ENCODE measurements around the gene CORO1C. TPM values are rescaled to one million over a fixed set of nuclear protein-coding genes. Genes with fewer than 3 reads are reported as not detected.

Gene CORO1C
- polyA plus RNA-seq, 1 experiment, result 532 TPM

DNA sequence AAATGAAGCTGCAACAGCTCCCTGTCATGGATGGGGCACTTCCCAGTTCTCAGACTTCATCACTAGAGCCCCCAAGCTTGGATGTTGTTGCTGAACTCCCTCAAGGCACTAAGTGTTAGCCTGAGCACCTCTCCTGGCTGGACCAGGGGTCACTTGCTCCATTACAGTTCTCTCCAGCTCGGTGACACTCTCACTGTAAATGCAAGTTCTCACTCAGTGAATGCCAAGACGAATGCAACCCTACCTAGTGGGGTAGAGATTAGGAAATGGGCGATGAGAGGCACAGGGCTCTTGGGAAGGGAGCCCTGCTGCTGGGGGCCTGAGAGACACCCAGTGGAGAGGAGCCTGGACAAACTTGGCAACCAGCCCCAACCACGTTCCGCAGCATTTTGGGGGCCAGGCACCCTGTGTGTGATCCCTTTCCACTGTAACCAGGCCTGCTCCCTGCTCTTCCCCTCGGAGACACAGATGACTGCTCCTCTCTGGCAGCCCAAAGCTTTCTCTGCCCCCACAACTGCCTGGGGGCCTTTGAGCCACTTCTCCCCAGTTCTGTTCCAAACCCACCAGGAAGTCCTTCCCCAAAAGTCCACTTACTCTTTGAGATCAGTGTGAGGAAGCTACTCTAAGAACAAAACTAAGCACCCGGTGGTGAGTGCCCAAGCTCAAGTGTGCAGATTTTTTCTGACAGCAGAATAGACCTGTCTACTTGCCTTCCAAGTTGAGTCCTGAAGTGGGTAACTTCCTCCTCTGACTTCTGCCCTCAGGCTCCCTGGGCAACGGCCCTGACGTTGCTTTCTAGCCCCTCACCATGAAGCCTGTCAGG lies 89.7 kb downstream of the CORO1C start:
- Histone ChIP-seq H3K36me3 (ENCODE audit: control insufficient read depth, insufficient read depth, low read length) (peaks cover 8% of the 10 kb centered on the region), H3K4me3 (ENCODE audit: low read depth, low read length) (no peak overlapping the region), H3K27me3 (ENCODE audit: control insufficient read depth, insufficient read depth, low read length) (no peaks in the 10 kb centered on the region)
- DNase-seq (ENCODE audit: low read depth), result no peak
- POLR2A ChIA-PET, result no interaction called here
- CTCF ChIA-PET, result interaction anchor here (0.8 to 1.1 kb wide), 4 partner anchors 11 to 161 kb away, joined by 3 to 4 read pairs (median 3); no protein-coding TSS in a partner anchor
- TF ChIP-seq, protein P1, sequence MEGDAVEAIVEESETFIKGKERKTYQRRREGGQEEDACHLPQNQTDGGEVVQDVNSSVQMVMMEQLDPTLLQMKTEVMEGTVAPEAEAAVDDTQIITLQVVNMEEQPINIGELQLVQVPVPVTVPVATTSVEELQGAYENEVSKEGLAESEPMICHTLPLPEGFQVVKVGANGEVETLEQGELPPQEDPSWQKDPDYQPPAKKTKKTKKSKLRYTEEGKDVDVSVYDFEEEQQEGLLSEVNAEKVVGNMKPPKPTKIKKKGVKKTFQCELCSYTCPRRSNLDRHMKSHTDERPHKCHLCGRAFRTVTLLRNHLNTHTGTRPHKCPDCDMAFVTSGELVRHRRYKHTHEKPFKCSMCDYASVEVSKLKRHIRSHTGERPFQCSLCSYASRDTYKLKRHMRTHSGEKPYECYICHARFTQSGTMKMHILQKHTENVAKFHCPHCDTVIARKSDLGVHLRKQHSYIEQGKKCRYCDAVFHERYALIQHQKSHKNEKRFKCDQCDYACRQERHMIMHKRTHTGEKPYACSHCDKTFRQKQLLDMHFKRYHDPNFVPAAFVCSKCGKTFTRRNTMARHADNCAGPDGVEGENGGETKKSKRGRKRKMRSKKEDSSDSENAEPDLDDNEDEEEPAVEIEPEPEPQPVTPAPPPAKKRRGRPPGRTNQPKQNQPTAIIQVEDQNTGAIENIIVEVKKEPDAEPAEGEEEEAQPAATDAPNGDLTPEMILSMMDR (IDR thresholded peaks at IDR 0.05; ENCODE audit: insufficient read depth, low read depth, low read length), result no peak

DNA sequence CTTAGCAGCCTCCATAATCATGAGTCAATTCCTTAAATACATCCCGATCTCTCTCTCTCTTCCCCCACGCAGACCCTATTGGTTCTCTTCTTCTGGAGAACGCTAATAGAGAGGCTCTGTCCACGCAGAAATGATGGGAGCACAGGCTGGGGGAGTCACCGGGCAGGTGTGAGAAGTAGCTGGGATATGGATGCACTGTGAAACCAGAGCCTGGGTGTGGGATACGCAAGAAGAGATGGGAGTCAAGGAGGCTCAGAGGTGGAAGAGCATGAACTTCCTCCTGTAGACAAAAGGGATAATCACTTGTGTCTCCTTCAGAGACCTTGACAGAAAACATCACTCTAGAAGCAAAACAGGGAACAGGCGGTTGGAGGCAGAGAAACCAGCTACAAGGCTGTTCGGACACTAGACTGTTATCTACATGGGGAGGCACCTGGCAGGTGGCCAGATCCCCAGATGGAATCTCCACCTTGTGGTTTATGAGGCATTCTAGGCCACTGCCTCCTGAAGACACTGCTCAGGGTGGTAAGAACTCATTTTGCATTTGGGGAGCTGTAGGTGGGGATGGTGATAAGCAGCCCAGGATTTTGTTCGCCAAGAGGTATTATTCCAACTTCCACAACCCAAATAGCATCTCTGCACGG lies 90.4 kb downstream of the CORO1C start:
- DNase-seq (ENCODE audit: low read depth), result no peak
- ChIA-PET POLR2A (interaction anchor here (0.6 kb wide), 2 partner anchors 104 to 197 kb away, joined by 4 to 8 read pairs; no protein-coding TSS in a partner anchor), CTCF (interaction anchor here (0.6 to 1.3 kb wide), 6 partner anchors 10 to 310 kb away, joined by 3 to 4 read pairs (median 3); no protein-coding TSS in a partner anchor)

DNA sequence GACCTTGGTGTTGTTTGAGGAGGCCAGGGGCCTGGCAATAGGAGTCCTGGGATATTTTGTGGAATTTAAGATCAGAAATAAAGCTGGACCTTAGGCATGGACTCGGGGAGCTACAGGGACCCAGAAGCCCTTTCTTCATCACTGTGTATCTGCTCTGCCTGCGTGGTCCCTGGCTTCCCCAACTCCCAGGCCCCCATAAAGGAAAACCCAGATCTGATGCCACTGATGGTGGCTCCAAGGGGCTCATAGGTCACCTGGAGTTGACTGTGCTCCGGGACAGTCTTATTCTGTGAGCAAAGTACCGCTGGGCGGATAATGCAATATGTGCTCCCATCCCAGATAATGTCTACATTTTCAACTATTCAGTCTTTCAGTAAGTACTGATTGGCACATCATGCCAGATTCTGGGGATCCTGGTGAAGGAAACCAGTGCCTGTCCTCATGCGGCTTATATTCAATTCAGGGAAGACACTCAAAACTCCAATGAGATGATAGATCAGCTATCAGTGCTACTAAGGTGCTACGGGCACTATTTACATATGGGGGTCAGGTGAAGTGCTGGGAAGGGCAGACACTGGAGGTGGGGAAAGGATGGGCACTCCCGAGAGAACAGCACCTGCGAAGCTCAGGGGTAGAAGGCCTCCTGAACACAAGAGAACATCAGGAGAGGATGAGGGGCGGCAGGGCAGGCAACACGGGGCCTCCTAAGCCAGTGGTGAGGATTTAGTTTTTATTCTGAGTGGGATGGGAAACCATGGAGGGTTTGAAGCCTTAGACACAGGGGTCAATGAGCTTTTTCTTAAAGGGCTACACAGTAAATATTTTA lies 92.1 kb downstream of the CORO1C start:
- Histone ChIP-seq H3K27me3 (ENCODE audit: control insufficient read depth, insufficient read depth, low read length) (no peaks in the 10 kb centered on the region), H3K4me3 (ENCODE audit: low read depth, low read length) (no peak overlapping the region), H3K36me3 (ENCODE audit: control insufficient read depth, insufficient read depth, low read length) (no peaks in the 10 kb centered on the region; the same call in 1 of the 2 replicates)
- DNase-seq (ENCODE audit: low read depth), result no peak
- TF ChIP-seq, protein P1 (IDR thresholded peaks at IDR 0.05; ENCODE audit: insufficient read depth, low read depth, low read length), result no peak
- POLR2A ChIA-PET, result no interaction called here
- CTCF ChIA-PET, result interaction anchor here (1.0 to 1.3 kb wide), 4 partner anchors 11 to 312 kb away, joined by 3 read pairs; no protein-coding TSS in a partner anchor

More for the DNA sequence above, 90.4 kb downstream of the CORO1C start:
- Histone ChIP-seq H3K27me3 (ENCODE audit: control insufficient read depth, insufficient read depth, low read length) (no peaks in the 10 kb centered on the region), H3K4me3 (ENCODE audit: low read depth, low read length) (no peak overlapping the region), H3K36me3 (ENCODE audit: control insufficient read depth, insufficient read depth, low read length) (peaks cover 4% of the 10 kb centered on the region)
- TF ChIP-seq, protein P1 (IDR thresholded peaks at IDR 0.05; ENCODE audit: insufficient read depth, low read depth, low read length), result no peak

DNA sequence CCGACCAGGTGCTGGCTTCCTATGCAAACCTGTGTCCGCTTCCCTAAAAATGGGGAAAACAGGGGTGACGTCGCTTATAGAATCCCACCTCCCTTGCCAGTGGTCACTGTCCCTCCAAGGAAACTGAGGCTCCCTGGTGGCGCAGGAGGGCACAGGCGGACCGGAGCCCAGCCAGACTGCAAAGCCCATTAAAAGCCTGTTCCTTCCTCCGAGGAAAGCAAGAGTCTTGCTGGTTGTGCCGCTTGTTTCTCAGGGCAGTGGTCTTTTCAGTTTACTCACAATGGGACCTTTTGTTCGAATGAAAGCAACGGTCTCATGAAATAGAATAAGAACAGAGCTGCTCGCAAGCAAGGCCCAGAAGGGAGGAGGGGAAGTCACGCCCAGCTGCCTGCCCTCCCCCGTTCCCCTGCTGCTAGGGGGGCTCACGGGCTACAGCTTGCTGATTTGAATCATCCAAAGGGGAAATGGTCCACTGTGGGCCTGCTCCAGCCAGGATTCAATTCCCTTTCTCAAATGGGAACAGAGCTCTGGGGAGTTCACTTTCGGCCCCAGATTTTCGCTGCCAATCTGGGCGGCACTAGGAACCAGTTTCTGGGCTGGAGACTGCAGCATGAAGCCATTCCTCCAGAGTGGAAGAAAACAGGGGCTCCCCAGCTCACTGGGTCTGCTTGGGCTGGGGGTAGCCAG lies 93.0 kb downstream of the CORO1C start:
- POLR2A ChIA-PET, result no interaction called here
- no peaks in the 10 kb centered on the region for H3K36me3 ChIP-seq (ENCODE audit: control insufficient read depth, insufficient read depth, low read length)
- no peaks in the 10 kb centered on the region for H3K27me3 ChIP-seq (ENCODE audit: control insufficient read depth, insufficient read depth, low read length)
- H3K4me3 ChIP-seq (ENCODE audit: low read depth, low read length), result no peak overlapping the region
- CTCF ChIA-PET, result interaction anchor here (0.6 to 1.1 kb wide), 5 partner anchors 10 to 183 kb away, joined by 3 read pairs; partner anchors contain the start of gene ISCU
- DNase-seq (ENCODE audit: low read depth), result no peak
- TF ChIP-seq, protein P1 (IDR thresholded peaks at IDR 0.05; ENCODE audit: insufficient read depth, low read depth, low read length), result no peak

Data from BJ (cell line).